ENCODE data around the gene ZNF646.

DNA sequence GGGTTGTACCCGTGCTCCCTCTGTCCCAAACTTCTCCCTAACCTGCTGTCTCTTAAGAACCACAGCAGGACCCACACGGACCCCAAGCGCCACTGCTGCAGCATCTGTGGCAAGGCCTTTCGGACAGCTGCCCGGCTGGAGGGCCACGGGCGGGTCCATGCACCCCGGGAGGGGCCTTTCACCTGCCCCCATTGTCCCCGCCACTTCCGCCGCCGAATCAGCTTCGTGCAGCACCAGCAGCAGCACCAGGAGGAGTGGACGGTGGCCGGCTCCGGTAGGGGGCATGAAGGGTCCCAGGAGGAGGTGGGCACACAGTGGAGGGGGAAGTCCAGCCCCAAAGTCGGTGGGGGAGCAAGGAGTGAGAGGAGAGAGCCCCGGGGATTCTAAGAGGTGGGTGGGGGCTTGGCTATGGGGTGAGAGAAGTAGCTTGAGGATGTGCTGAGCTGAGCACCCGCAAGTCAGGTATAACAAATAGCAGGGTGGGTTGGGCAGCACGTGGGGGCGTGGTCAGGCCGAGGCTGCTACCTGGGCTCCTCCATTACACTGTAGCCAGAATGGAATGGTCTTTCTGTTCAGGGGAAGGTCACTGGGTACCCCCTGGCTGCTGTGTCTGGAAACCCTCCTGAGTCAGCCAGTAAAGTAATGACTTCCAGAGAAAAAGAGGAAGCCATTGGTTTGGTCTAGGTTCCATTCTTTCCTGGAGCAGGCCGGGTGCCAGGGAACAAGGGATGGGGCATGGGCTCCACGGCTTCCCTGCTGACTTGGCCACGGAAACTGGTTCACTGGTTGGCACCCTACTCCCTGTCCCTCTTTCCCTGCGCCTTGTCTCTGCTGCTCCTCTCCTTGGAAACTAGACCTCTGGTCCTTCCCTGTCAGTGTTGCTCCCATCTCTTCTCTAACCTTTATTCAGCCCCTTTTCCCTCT, 7.5 kb downstream of the ZNF646 start:
- TF ChIP-seq, protein P1, sequence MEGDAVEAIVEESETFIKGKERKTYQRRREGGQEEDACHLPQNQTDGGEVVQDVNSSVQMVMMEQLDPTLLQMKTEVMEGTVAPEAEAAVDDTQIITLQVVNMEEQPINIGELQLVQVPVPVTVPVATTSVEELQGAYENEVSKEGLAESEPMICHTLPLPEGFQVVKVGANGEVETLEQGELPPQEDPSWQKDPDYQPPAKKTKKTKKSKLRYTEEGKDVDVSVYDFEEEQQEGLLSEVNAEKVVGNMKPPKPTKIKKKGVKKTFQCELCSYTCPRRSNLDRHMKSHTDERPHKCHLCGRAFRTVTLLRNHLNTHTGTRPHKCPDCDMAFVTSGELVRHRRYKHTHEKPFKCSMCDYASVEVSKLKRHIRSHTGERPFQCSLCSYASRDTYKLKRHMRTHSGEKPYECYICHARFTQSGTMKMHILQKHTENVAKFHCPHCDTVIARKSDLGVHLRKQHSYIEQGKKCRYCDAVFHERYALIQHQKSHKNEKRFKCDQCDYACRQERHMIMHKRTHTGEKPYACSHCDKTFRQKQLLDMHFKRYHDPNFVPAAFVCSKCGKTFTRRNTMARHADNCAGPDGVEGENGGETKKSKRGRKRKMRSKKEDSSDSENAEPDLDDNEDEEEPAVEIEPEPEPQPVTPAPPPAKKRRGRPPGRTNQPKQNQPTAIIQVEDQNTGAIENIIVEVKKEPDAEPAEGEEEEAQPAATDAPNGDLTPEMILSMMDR (IDR thresholded peaks at IDR 0.05), result no peak
- TF ChIP-seq POLR2AphosphoS5 (IDR thresholded peaks at IDR 0.05) (no peak), POLR2A (IDR thresholded peaks at IDR 0.05) (no peak)

Measured in prostate gland (tissue), 2 donors.